Ishikawa (cell line): ENCODE measurements around the gene KSR2.

ENCODE experiments used
- CEBPB ChIP-seq: IDR thresholded peaks from 2 replicates; pipeline ENCODE4 v1.6.1; 2012
- CREB1 ChIP-seq: IDR thresholded peaks from 2 replicates; pipeline ENCODE4 v1.6.1; 2012; ENCODE audit warnings: low read depth
- EGR1 ChIP-seq: IDR thresholded peaks from 2 replicates; pipeline ENCODE4 v1.6.1; 2012
- EP300 ChIP-seq: IDR thresholded peaks from 2 replicates; pipeline ENCODE4 v1.6.1; 2012; ENCODE audit warnings: borderline replicate concordance
- FOXM1 ChIP-seq: IDR thresholded peaks from 2 replicates; pipeline ENCODE4 v1.6.1; 2012; ENCODE audit warnings: low read depth, borderline replicate concordance
- MAX ChIP-seq: IDR thresholded peaks from 2 replicates; pipeline ENCODE4 v1.6.1; 2012
- NFIC ChIP-seq: IDR thresholded peaks from 2 replicates; pipeline ENCODE4 v1.6.1; 2012
- RAD21 ChIP-seq: IDR thresholded peaks from 2 replicates; pipeline ENCODE4 v1.6.1; 2012; ENCODE audit warnings: low read depth
- REST ChIP-seq: IDR thresholded peaks from 2 replicates; pipeline ENCODE4 v1.6.1; 2012; ENCODE audit warnings: low read depth, mild to moderate bottlenecking
- TAF1 ChIP-seq: IDR thresholded peaks from 2 replicates; pipeline ENCODE4 v1.6.1; 2012; ENCODE audit warnings: low read depth, mild to moderate bottlenecking
- TCF12 ChIP-seq: IDR thresholded peaks from 2 replicates; pipeline ENCODE4 v1.6.1; 2012; ENCODE audit warnings: low read depth
- TEAD4 ChIP-seq: IDR thresholded peaks from 2 replicates; pipeline ENCODE4 v1.6.1; 2012
- USF1 ChIP-seq: IDR thresholded peaks from 2 replicates; pipeline ENCODE4 v1.6.1; 2012
- YY1 ChIP-seq: IDR thresholded peaks from 2 replicates; pipeline ENCODE4 v1.6.1; 2012; ENCODE audit warnings: low read depth
- ZBTB7A ChIP-seq: IDR thresholded peaks from 2 replicates; pipeline ENCODE4 v1.6.1; 2012; ENCODE audit warnings: low read depth

Gene KSR2

GRCh38 chr12:117521867-117522266 is 446.9 kb downstream of the KSR2 start:
- TF ChIP-seq YY1: no peak
- no peak for TF ChIP-seq ZBTB7A
- no peak for TF ChIP-seq EP300
- no peak for TF ChIP-seq USF1
- no peak for TF ChIP-seq TAF1
- no peak for TF ChIP-seq TCF12
- TF ChIP-seq CEBPB: no peak
- no peak for TF ChIP-seq TEAD4
- TF ChIP-seq REST: no peak
- TF ChIP-seq EGR1: no peak
- TF ChIP-seq FOXM1: no peak
- TF ChIP-seq RAD21: no peak
- no peak for TF ChIP-seq NFIC
- TF ChIP-seq CREB1: no peak
- TF ChIP-seq MAX: no peak

GRCh38 chr12:117521346-117521745 is 447.4 kb downstream of the KSR2 start:
- no peak for TF ChIP-seq MAX
- no peak for TF ChIP-seq TAF1
- no peak for TF ChIP-seq RAD21
- TF ChIP-seq TEAD4: no peak
- no peak for TF ChIP-seq EGR1
- TF ChIP-seq REST: no peak
- TF ChIP-seq CREB1: no peak
- TF ChIP-seq ZBTB7A: no peak
- TF ChIP-seq NFIC: no peak

GRCh38 chr12:117518594-117519270 is 450.1 kb downstream of the KSR2 start:
- TF ChIP-seq TCF12: no peak
- TF ChIP-seq NFIC: no peak
- no peak for TF ChIP-seq CREB1
- TF ChIP-seq EP300: no peak
- no peak for TF ChIP-seq RAD21
- TF ChIP-seq TAF1: no peak
- TF ChIP-seq YY1: no peak
- no peak for TF ChIP-seq EGR1
- no peak for TF ChIP-seq TEAD4
- TF ChIP-seq USF1: no peak
- no peak for TF ChIP-seq CEBPB
- no peak for TF ChIP-seq ZBTB7A
- no peak for TF ChIP-seq MAX
- no peak for TF ChIP-seq REST
- TF ChIP-seq FOXM1: no peak

- no peak for TF ChIP-seq CEBPB
- no peak for TF ChIP-seq NFIC
- TF ChIP-seq RAD21: no peak
- no peak for TF ChIP-seq USF1
- TF ChIP-seq REST: no peak
These were observed 451.5 kb downstream of the KSR2 start for GRCh38 chr12:117517219-117517739.
